Parathyroid adenoma (tissue), 2 donors: ENCODE measurements around the gene BIRC6.

Source experiments
- H2AFZ ChIP-seq: fragments of 300-600 bp; sonication (generic); one replicate; pipeline ENCODE4 v1.7.0; 2017; ENCODE audit warnings: antibody characterized with exemption, mild to moderate bottlenecking
- H3K27ac ChIP-seq: fragments of 300-600 bp; sonication (generic); one replicate; pipeline ENCODE4 v1.7.0; 2017
- H3K27me3 ChIP-seq: fragments of 300-600 bp; sonication (generic); one replicate; pipeline ENCODE4 v1.7.0; 2017; ENCODE audit warnings: low read length; ENCODE audit not compliant: control insufficient read depth, insufficient read depth
- H3K36me3 ChIP-seq: fragments of 300-600 bp; sonication (generic); one replicate; pipeline ENCODE4 v1.7.0; 2017; ENCODE audit warnings: low read length; ENCODE audit not compliant: control insufficient read depth, insufficient read depth
- H3K4me1 ChIP-seq: fragments of 300-600 bp; sonication (generic); one replicate; pipeline ENCODE4 v1.7.0; 2017; ENCODE audit warnings: control low read depth
- H3K4me2 ChIP-seq: fragments of 300-600 bp; sonication (generic); one replicate; pipeline ENCODE4 v1.7.0; 2017; ENCODE audit warnings: low read length
- H3K4me3 ChIP-seq: fragments of 300-600 bp; sonication (generic); one replicate; pipeline ENCODE4 v1.7.0; 2017; ENCODE audit warnings: low read depth, low read length
- H3K79me2 ChIP-seq: fragments of 300-600 bp; sonication (generic); one replicate; pipeline ENCODE4 v1.7.0; 2017; ENCODE audit warnings: control low read depth
- H3K9ac ChIP-seq: fragments of 300-600 bp; sonication (generic); one replicate; pipeline ENCODE4 v1.7.0; 2017; ENCODE audit warnings: mild to moderate bottlenecking
- H3K9me3 ChIP-seq: fragments of 300-600 bp; sonication (generic); one replicate; pipeline ENCODE4 v1.7.0; 2017; ENCODE audit warnings: low read length; ENCODE audit not compliant: control insufficient read depth
- CTCF ChIP-seq: fragments of 300-600 bp; sonication (generic); IDR thresholded peaks from one replicate; pipeline ENCODE4 v1.7.0; 2017; ENCODE audit warnings: antibody characterized with exemption, mild to moderate bottlenecking
- donor health status: primary hyperparathyroidism.

BIRC6 gene

GRCh38 chr2:32491346-32491745, 134.5 kb downstream of the BIRC6 start:
- Histone ChIP-seq H3K9me3 (no peaks in the 10 kb centered on the region), H3K4me3 (no peak overlapping the region), H3K27me3 (no peaks in the 10 kb centered on the region), H3K4me2 (no peak overlapping the region), H3K36me3 (no peaks in the 10 kb centered on the region), H3K27ac (no peak overlapping the region), H3K79me2 (no peaks in the 10 kb centered on the region), H3K9ac (no peak overlapping the region), H2AFZ (no peak overlapping the region), H3K4me1 (no peaks in the 10 kb centered on the region)
- TF ChIP-seq CTCF = no peak

- no peak for TF ChIP-seq CTCF
- Histone ChIP-seq H2AFZ (no peak overlapping the region), H3K27ac (no peak overlapping the region), H3K4me2 (no peak overlapping the region), H3K9ac (no peak overlapping the region), H3K36me3 (no peaks in the 10 kb centered on the region), H3K4me3 (no peak overlapping the region), H3K27me3 (no peaks in the 10 kb centered on the region), H3K79me2 (no peaks in the 10 kb centered on the region), H3K4me1 (no peaks in the 10 kb centered on the region), H3K9me3 (no peaks in the 10 kb centered on the region)
Measured at GRCh38 chr2:32495139-32495538, 138.3 kb downstream of the BIRC6 start.

- Histone ChIP-seq H3K9me3 (no peaks in the 10 kb centered on the region), H3K27ac (no peak overlapping the region), H3K4me1 (no peaks in the 10 kb centered on the region), H3K27me3 (no peaks in the 10 kb centered on the region), H2AFZ (no peak overlapping the region), H3K79me2 (no peaks in the 10 kb centered on the region), H3K4me3 (no peak overlapping the region), H3K36me3 (no peaks in the 10 kb centered on the region), H3K4me2 (no peak overlapping the region), H3K9ac (no peak overlapping the region)
- no peak for TF ChIP-seq CTCF
Measured at GRCh38 chr2:32496662-32497061, 139.8 kb downstream of the BIRC6 start.

- Histone ChIP-seq H3K36me3 (no peaks in the 10 kb centered on the region), H3K27me3 (no peaks in the 10 kb centered on the region), H2AFZ (no peak overlapping the region), H3K4me2 (no peak overlapping the region), H3K27ac (no peak overlapping the region), H3K9ac (no peak overlapping the region), H3K4me1 (no peaks in the 10 kb centered on the region), H3K4me3 (no peak overlapping the region), H3K9me3 (no peaks in the 10 kb centered on the region), H3K79me2 (no peaks in the 10 kb centered on the region)
- no peak for TF ChIP-seq CTCF
Measured at GRCh38 chr2:32498306-32498705, 141.5 kb downstream of the BIRC6 start.

- no peak for TF ChIP-seq CTCF
- no peak overlapping the region for H3K9ac ChIP-seq
- no peaks in the 10 kb centered on the region for H3K27me3 ChIP-seq
- no peaks in the 10 kb centered on the region for H3K79me2 ChIP-seq
- no peak overlapping the region for H2AFZ ChIP-seq
- H3K4me3 ChIP-seq = no peak overlapping the region
- no peaks in the 10 kb centered on the region for H3K36me3 ChIP-seq
- no peak overlapping the region for H3K4me2 ChIP-seq
- no peak overlapping the region for H3K27ac ChIP-seq
- no peaks in the 10 kb centered on the region for H3K4me1 ChIP-seq
- H3K9me3 ChIP-seq = no peaks in the 10 kb centered on the region
Measured at GRCh38 chr2:32502941-32503340, 146.1 kb downstream of the BIRC6 start.
